ENCODE measurements around the gene C1QTNF6. TPM values are rescaled to one million over a fixed set of nuclear protein-coding genes. Genes with fewer than 3 reads are reported as not detected.

C1QTNF6 gene
- total and polyA plus RNA-seq, 2 donors (not counting 1 experiment from before 2014, with no cell fraction given): 3.5 to 7.4 TPM

- Histone ChIP-seq H3K27ac (ENCODE audit: insufficient read depth, low read length) (no peak overlapping the region), H3K36me3 (ENCODE audit: control insufficient read depth, insufficient read depth, low read length) (no peaks in the 10 kb centered on the region), H4K20me1 (ENCODE audit: control insufficient read depth, extremely low read depth, insufficient read depth, low read length) (no peaks in the 10 kb centered on the region), H3K4me1 (ENCODE audit: control insufficient read depth, extremely low read depth, insufficient read depth, low read length) (peaks cover 2% of the 10 kb centered on the region), H3K4me3 (replicated peaks in 1 of 4; ENCODE audit: control extremely low read depth in 1 of 4, insufficient read depth in 1 of 4, low read depth in 3 of 4, low read length in 4 of 4) (no peak overlapping the region), H3K79me2 (ENCODE audit: control insufficient read depth, insufficient read depth, low read length) (no peaks in the 10 kb centered on the region), H3K9me3 (ENCODE audit: control insufficient read depth, insufficient read depth, low read depth, low read length) (no peaks in the 10 kb centered on the region), H3K27me3 (ENCODE audit: control insufficient read depth, insufficient read depth, low read length) (peaks cover 30% of the 10 kb centered on the region), H3K4me2 (ENCODE audit: extremely low read depth, insufficient read depth, low read length) (no peak overlapping the region), H2AFZ (ENCODE audit: low read length) (no peak overlapping the region), H3K9ac (ENCODE audit: insufficient read depth, low read length) (no peak overlapping the region)
- TF ChIP-seq CTCF (conservative IDR thresholded peaks at IDR 0.05 in 1 of 2, IDR thresholded peaks at IDR 0.05 in 1 of 2; ENCODE audit: low read depth in 1 of 2, low read length in 2 of 2): no peak
- no peak for TF ChIP-seq EZH2 (IDR thresholded peaks at IDR 0.05; ENCODE audit: low read length, missing control alignments)
- DNase-seq (ENCODE audit: low read depth in 2 of 2): no peak
Observed at GRCh38 chr22:37215890-37216289, 27.8 kb upstream of the C1QTNF6 start.

GRCh38 chr22:37214731-37215030 is 26.6 kb upstream of the C1QTNF6 start:
- Histone ChIP-seq H3K4me2 (ENCODE audit: extremely low read depth, insufficient read depth, low read length) (no peak overlapping the region), H4K20me1 (ENCODE audit: control insufficient read depth, extremely low read depth, insufficient read depth, low read length) (no peaks in the 10 kb centered on the region), H3K9me3 (ENCODE audit: control insufficient read depth, insufficient read depth, low read depth, low read length) (no peaks in the 10 kb centered on the region), H3K9ac (ENCODE audit: insufficient read depth, low read length) (no peak overlapping the region), H3K79me2 (ENCODE audit: control insufficient read depth, insufficient read depth, low read length) (no peaks in the 10 kb centered on the region), H3K27me3 (ENCODE audit: control insufficient read depth, insufficient read depth, low read length) (peaks cover 30% of the 10 kb centered on the region), H3K4me3 (replicated peaks in 1 of 4; ENCODE audit: control extremely low read depth in 1 of 4, insufficient read depth in 1 of 4, low read depth in 3 of 4, low read length in 4 of 4) (no peak overlapping the region), H3K27ac (ENCODE audit: insufficient read depth, low read length) (no peak overlapping the region), H3K36me3 (ENCODE audit: control insufficient read depth, insufficient read depth, low read length) (no peaks in the 10 kb centered on the region), H2AFZ (ENCODE audit: low read length) (no peak overlapping the region), H3K4me1 (ENCODE audit: control insufficient read depth, extremely low read depth, insufficient read depth, low read length) (peaks cover 2% of the 10 kb centered on the region)
- TF ChIP-seq EZH2 (IDR thresholded peaks at IDR 0.05; ENCODE audit: low read length, missing control alignments): no peak
- no peak for DNase-seq (ENCODE audit: low read depth in 2 of 2)

GRCh38 chr22:37213941-37214730 is 26.1 kb upstream of the C1QTNF6 start:
- H3K4me3 ChIP-seq (replicated peaks in 1 of 4; ENCODE audit: control extremely low read depth in 1 of 4, insufficient read depth in 1 of 4, low read depth in 3 of 4, low read length in 4 of 4): no peak overlapping the region
- TF ChIP-seq CTCF (conservative IDR thresholded peaks at IDR 0.05 in 1 of 2, IDR thresholded peaks at IDR 0.05 in 1 of 2; ENCODE audit: low read depth in 1 of 2, low read length in 2 of 2) (no peak), EZH2 (IDR thresholded peaks at IDR 0.05; ENCODE audit: low read length, missing control alignments) (no peak)
- H3K27ac ChIP-seq (ENCODE audit: insufficient read depth, low read length): no peak overlapping the region
- H2AFZ ChIP-seq (ENCODE audit: low read length): no peak overlapping the region
- H3K9me3 ChIP-seq (ENCODE audit: control insufficient read depth, insufficient read depth, low read depth, low read length): no peaks in the 10 kb centered on the region
- peaks cover 30% of the 10 kb centered on the region for H3K27me3 ChIP-seq (ENCODE audit: control insufficient read depth, insufficient read depth, low read length)
- H3K79me2 ChIP-seq (ENCODE audit: control insufficient read depth, insufficient read depth, low read length): no peaks in the 10 kb centered on the region
- no peak overlapping the region for H3K9ac ChIP-seq (ENCODE audit: insufficient read depth, low read length)
- no peaks in the 10 kb centered on the region for H4K20me1 ChIP-seq (ENCODE audit: control insufficient read depth, extremely low read depth, insufficient read depth, low read length)
- H3K4me1 ChIP-seq (ENCODE audit: control insufficient read depth, extremely low read depth, insufficient read depth, low read length): peaks cover 2% of the 10 kb centered on the region
- H3K36me3 ChIP-seq (ENCODE audit: control insufficient read depth, insufficient read depth, low read length): no peaks in the 10 kb centered on the region
- no peak overlapping the region for H3K4me2 ChIP-seq (ENCODE audit: extremely low read depth, insufficient read depth, low read length)
- DNase-seq (ENCODE audit: low read depth in 2 of 2): no peak

Data from fibroblast of lung (primary cell).